ENCODE measurements around the gene EN2. TPM values are rescaled to one million over a fixed set of nuclear protein-coding genes. Genes with fewer than 3 reads are reported as not detected.
"Not testable (repeated sequence)": the region's sequence is repeated elsewhere in the genome, so short reads cannot be mapped to it uniquely, and the experiment has no call there.

Gene EN2
- total RNA-seq, 1 experiment from 2014 or later: 2.2 TPM

DNA sequence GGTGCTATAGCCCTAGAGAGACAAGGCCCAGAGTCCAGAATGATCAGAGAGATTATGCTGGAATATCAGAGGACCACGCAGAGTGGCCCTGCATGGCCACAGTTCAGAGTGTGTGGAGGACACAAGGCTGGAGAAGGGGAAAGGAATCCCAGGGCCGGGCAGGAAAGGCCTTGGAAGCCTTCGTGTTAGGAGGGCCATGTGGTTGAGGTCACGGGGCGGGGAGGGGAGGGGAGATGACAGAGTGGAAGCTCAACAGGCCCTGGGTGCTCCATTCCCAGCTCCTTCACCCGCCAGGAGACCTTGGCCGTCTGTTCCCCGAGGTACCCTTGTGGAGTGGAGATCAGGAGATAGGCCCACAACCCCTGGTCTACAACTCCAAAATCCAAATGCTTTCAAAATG, 13.2 kb upstream of the EN2 start:
- in situ Hi-C loops (cut with HindIII; ENCODE audit: low pct_unique_long_range_greater_than_20kb, low sequenced_read_pairs): no loop called here
- no peak for DNase-seq (ENCODE audit: low read depth, low spot score)

DNA sequence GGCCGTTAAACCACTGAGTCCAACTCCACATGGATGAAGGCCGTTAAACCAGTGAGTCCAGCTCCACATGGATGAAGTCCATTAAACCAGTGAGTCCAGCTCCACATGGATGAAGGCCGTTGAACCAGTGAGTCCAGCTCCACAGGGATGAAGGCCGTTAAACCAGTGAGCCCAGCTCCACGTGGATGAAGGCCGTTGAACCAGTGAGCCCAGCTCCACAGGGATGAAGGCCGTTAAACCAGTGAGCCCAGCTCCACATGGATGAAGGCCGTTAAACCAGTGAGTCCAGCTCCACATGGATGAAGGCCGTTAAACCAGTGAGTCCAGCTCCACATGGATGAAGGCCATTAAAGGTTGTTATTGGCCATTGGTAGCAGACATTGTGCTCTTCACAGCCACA, 12.3 kb upstream of the EN2 start:
- in situ Hi-C loops (cut with HindIII; ENCODE audit: low pct_unique_long_range_greater_than_20kb, low sequenced_read_pairs); DNase-seq (ENCODE audit: low read depth, low spot score): not testable (repeated sequence)

DNA sequence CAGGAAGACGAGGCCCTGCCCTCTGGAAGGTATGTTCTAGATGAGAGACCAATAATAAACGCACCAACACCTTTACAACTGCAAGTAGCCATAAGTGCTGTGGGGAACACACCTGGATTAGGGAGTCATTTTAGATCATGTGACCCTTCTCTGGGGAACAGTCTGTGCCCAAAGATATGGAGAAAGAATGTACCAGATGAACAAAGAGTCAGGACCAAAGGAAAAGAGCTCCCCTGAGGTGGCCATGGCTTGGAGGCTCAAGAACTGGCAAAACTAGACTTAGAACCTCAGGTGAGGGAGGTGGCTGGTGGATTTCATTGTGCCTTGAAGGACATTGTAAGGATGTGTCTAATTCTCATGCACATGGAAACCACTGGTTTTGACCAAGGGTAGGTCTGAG, 10.3 kb upstream of the EN2 start:
- DNase-seq (ENCODE audit: low read depth, low spot score): no peak
- in situ Hi-C loops (cut with HindIII; ENCODE audit: low pct_unique_long_range_greater_than_20kb, low sequenced_read_pairs): no loop called here

DNA sequence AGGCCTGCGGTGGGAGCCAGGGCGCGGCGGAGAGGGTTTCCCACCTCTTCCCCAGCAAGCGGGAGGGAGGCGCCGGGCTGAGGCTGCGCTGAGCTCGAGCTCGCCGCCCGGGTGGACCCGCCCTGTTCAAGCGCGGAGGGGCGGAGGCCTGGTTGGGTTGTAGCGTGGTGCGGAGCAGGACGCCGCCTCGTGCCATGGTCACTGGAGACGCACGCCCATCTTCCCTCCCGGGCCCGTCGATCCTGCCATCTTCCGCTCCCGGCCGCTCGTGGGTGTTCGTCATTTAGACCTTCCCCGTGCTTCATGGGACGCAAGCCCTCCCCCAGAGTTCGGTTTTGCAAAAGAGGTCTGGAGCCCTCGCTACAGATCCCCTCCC, 9.3 kb upstream of the EN2 start:
- in situ Hi-C loops (cut with HindIII; ENCODE audit: low pct_unique_long_range_greater_than_20kb, low sequenced_read_pairs): no loop called here
- DNase-seq (ENCODE audit: low read depth, low spot score): no peak

DNA sequence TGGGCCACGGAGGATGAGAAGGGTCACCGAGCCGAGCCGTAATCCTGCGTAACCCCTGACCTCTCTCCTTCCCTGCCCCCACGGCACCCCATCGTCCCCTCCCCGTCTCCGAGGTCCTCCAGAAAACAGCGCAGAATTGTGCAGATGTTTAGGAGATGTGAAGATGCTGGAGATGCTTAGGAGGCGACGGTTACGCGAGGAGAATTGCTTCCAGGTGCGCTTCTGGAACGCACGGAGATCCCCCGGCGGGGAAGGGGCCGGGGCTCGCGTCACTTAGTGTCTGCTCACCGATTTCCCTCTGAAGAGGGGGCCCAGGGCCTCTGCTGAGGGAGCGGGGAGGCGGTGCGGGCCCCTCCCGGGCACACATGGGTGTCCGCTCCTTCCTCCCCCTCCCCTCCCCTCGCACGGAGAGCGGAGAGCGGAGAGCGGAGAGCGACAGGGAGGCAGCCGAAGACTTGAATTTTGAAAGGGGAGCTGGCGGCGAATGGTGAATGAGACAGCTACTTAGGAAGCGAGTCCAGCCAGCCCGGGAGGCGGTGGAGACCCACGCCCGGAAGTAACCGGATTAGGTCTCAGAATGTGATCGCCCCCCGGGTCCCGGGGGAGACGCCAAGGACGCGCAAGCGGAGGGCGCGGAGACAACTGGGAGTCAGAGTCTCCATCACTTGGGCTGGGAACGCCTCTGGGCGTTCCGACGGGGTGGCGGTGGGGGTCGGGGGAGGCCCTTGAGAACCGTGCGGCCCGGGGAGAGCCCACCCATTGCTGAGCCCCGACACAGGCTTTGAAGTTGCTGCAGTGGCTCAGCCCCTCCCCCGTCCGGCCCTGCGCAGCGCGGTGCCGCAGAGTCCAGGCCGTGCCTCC, 8.7 kb upstream of the EN2 start:
- in situ Hi-C loops (cut with HindIII; ENCODE audit: low pct_unique_long_range_greater_than_20kb, low sequenced_read_pairs): no loop called here
- DNase-seq (ENCODE audit: low read depth, low spot score): no peak

DNA sequence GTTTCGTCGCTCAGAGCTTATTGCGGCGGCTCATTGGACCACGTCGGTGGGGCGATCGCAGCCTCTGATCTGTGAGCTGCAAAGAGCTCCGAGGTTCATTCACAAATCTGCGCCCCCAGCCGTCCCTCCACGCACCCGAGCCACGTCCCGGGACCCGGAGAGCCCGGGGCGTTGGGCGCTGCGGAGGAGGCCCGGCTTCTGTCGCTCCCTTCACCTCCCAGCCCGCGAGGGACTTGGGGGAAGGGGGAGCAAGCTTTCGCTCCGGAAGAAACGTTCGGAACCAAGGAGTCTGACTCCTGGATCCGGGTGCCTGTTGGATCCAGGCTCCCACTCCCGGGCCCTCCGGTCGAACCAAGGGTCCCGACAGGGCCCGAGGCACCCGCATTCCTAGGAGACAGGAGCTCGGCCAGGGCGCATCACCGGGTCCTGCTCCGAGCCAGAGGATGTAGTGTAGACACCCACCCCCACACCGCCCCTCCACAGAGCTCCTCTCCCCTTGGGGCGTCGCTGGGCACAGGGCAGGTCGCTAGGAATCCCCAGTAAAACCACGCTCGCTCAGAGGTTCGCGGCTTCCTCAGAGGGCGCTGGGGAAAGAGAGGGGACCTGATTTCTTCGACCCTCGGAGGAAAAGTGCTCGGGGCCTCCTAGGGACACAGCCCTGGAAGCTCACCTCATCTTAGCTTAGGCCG, 7.9 kb upstream of the EN2 start:
- in situ Hi-C loops (cut with HindIII; ENCODE audit: low pct_unique_long_range_greater_than_20kb, low sequenced_read_pairs): no loop called here
- no peak for DNase-seq (ENCODE audit: low read depth, low spot score)

DNA sequence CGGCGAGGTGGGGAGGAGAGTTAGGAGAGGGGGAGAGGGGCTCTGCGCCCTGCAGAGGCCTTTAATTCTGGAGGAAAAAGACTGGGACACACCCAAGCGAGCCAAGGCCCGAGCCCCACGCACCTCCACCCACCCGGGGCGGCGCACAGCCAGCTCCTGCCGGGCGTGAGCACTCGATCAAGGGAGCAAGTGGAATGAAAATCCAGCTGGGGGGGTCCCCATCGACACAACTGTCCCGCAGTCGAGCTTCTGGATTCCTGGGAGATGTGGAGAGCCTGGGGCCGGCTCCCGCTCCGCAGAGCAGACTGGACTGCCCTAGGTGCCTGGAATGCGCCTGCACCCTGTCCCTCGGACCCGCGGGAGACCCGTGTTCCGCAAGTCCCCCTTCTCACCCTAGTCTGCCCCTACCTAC, 7.4 kb upstream of the EN2 start:
- in situ Hi-C loops (cut with HindIII; ENCODE audit: low pct_unique_long_range_greater_than_20kb, low sequenced_read_pairs): no loop called here

DNA sequence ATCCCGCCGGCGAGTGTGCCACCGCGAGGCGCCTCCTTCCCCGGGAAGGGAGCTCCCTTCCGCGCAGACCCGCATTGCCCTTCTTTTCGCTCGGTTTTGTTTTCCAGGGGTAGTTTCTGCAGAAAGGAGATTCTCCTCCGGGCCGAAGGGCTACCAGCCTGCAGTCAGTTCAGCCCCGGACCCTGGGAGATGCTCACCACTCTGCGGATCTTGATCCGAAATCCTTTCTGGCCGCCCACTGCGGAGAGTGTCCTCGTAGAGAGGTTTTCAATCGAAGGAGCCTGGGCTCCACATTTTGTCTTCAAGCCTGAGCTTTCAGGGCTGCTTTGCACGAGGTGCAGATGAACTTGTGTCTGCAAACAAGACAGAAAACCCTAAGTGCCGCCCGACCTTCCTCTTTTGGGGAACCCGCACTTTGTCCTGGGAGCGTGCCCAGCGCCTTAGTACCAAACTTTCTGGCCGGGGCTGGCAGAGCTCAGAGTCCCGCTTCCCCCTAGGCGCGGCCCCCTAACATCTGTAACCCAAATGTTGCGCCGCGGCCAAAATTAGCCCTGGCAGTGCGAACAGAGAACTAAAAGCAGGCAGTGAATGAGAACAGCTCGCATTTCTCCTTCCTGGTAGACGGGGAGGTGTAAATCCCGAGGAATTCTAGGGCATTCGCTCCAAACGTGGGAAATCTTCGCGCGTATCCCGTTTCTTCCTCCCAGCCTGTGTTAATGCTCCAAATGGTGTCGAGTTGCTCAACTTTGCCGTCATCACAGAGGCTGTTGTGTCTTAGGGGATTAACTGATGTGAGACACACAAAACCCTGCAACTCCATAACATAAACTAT, 6.7 kb upstream of the EN2 start:
- in situ Hi-C loops (cut with HindIII; ENCODE audit: low pct_unique_long_range_greater_than_20kb, low sequenced_read_pairs): no loop called here
- no peak for DNase-seq (ENCODE audit: low read depth, low spot score)

More for the DNA sequence above, 7.4 kb upstream of the EN2 start:
- no peak for DNase-seq (ENCODE audit: low read depth, low spot score)

DNA sequence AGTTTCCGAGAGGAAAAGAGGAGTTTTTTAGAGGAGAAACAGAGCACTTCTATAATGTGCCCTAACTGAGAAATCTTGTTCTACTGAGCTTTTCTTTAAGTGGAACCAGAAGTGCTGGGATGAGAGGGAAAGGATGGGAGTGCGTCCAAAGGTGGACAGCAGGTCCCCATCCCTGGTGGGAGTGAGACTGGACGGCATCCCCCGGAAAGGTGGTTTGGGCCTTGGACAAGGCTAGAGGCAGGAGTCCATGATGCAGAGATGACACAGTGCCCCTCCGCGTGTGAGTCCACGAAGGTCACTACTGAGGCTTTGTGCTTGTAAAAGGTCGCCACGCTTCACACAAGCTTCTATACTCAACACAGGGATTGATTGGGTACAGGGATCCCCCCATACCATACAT, 6.1 kb upstream of the EN2 start:
- in situ Hi-C loops (cut with HindIII; ENCODE audit: low pct_unique_long_range_greater_than_20kb, low sequenced_read_pairs): no loop called here

DNA sequence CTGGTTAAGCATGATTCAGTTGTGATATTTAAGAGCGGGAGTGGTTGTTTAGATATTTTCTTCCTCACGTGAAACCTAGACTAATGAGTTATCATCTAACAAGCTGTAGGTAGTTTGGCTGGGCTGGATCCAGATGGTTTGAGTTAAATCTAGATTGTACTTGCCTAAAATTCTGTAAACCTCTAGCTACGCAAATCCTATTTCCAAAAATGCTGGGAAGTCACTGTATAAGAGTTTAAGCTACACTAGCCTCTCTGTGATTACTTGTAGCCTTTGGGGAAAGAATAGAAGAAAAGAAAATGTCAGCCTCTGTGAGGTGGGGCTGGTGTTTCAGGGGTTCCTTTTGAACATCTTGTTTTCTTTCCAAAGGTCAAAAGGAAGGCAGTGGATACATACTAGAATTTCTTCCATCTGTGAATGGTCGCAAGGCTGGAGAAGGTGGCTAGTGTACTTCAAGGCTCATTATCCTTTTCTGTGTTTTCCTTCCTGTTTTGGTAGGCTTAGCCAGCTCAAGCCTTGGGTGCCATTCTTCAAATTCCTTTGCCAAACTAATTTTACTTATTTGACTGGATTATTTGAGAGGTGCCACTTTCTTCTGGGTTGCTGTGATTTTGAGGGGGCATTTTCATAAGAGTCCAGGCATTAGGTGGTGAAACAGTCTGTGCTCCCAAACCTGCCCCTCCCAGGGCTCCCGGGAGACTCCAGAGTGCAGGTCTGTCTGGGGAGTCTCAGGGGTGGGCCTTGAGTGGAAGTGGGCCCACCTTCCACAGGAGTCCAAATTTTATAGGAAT, 5.2 kb upstream of the EN2 start:
- in situ Hi-C loops (cut with HindIII; ENCODE audit: low pct_unique_long_range_greater_than_20kb, low sequenced_read_pairs): no loop called here
- no peak for DNase-seq (ENCODE audit: low read depth, low spot score)

More for the DNA sequence above, 6.1 kb upstream of the EN2 start:
- no peak for DNase-seq (ENCODE audit: low read depth, low spot score)

DNA sequence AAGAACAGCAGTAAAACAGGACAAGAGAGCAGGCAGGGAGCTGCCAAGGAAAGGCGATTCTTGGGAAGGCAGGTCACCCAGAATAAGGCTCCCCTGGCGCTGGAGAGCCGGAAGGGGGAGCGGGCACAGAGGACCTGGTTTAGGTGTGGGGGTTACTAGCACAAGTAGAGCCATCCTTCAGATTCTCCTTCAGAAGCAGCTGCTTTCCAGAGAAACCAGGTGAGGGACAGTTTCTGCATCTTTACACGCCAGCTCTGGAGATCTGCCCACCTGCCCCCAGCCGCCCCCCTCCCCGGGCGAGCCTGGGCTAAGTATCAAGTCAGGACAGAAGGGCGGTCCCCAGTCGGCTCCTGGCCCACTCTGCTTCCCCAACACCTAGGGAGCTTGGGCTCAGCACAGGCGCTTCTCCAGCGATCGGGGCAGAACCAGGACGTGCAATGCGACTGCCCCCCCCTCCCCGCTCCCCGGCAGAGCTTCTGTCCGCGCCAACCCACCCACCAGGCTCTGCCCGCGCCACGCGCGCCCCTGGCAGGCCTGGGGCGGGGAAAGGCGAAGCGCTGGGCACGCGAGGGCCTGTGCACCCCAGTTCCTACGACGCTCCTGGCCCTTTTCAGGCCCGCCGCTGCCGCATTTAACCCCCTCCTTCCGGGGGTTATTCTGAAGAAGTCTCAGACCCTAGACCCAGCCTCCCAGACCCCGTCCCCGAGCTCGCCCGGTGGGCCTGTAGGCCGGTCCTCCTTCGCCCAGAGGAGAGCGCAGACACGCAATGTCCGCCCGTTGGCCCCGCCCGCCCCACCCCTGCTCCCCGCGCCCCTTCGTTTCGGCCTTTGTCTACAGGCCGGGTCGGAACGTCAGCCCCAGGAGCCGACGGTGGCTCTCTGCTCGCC, 4.4 kb upstream of the EN2 start:
- in situ Hi-C loops (cut with HindIII; ENCODE audit: low pct_unique_long_range_greater_than_20kb, low sequenced_read_pairs): no loop called here
- DNase-seq (ENCODE audit: low read depth, low spot score): no peak

DNA sequence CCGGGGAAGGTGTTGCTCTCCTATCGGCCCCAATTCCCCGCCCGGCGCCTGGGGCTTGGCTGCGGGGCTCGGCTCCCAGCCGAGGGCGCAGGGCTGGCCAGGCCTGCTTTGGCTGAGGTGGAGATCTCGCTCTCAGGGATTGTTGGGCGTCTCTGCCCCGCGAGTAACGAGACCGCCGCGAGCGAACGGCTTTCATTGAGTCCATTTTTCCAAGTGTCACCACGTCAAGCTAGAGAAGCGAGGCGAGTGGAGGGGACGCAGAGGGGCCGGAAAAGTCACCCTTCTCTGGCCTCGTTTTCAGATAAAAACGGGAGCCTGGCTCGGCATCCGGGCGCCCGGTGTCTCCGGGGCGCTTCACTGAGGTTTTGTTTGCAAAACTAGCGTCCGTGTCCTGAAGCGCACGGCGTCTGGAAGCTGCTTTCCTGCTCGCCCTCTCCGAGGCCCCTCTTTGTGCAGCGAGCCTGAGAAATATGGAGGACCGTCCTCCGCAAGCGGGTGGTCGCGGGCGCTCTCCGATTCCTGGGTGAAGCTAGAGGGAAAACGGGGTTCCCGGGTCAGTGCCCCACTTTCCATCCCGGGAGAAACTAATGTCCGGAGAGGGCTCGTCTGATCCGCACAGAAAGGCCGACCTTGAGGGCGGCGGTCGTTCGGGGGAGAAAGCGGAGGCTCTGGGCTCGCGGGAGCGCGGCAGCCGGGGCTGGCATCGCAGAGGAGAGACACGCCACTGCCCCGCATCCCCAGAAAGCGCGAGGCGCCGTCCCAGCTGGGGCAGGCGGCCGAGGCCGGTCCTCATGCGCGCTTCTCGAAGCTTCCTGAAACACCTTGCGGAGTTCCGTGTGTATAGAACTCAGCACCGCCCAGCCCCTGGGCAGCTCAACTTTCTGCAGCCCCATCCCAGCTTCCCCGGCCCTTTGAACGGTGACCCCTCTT, 3.5 kb upstream of the EN2 start:
- no peak for DNase-seq (ENCODE audit: low read depth, low spot score)
- in situ Hi-C loops (cut with HindIII; ENCODE audit: low pct_unique_long_range_greater_than_20kb, low sequenced_read_pairs): no loop called here

DNA sequence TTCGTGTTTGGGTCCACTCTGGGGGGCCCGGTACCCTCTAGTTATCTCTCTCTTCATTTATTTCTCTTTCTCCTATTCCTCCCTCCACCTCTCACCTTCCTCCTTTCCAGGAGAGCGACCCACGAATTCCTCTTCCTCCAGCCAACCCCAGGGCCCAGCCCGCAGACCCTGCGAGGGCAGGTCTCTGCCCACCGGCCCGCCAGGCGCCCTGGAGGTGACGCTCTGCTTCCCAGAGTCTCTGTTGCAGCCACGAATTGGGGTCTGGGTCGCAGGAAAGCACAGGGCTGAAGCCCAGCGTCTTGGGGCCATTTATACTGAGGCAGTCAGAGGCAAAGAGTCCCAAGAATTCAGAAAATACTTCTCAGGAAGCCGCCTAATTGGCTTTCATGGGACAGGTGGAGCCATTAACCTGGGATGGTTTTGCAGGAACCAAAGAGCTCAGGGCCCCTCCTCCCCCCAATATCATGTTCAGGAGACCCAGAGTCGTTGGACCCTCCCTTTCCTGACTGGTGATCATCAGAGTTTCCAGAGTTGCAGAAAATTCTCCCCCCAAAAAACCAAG, 2.7 kb upstream of the EN2 start:
- in situ Hi-C loops (cut with HindIII; ENCODE audit: low pct_unique_long_range_greater_than_20kb, low sequenced_read_pairs): no loop called here
- DNase-seq (ENCODE audit: low read depth, low spot score): no peak

DNA sequence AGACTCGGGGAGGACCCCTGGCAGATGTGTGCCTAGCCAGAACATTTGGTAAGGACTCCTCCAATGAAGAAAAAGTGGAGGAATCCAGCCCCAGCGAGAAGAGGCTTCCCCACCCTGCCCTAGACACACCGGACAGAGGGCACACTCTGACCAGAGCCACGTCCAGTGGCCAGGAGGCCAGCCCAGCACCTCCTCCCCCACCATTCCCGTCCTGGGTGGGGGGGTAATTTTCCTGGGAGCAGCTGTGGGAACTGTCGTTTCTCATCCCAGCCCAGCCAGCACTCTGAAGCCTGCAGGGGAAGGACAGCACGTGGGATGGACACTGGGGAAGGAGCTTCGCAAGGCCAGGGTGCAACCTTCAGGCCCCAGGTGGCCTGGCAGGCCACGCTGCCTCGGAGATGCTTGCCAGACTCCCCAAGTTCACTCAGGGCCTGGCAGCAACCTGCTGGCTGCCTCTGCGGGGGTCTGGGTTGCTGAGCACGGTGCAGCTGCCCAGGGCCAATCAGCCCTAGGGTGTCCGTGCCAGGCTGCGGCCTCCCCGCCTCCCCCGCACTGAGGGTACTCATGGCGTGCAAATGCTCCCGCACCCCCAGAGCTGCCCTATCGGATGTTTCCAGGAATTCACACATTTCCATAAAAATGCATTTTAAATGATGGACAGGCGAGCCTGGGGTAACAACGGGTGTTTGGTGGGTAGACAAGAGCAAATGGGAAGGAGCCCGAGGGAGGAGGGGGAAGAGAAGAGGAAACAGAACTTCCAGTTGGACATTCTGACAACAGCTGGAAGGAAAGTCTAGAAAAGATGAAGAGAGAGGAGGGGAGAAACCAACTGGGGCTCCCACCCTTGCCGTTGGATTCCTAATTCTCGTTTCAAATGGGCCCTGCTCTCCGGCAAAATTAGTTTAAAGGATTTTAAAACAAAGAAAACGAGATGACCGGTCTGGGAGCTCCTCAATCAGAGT, 1.9 kb upstream of the EN2 start:
- in situ Hi-C loops (cut with HindIII; ENCODE audit: low pct_unique_long_range_greater_than_20kb, low sequenced_read_pairs): no loop called here
- no peak for DNase-seq (ENCODE audit: low read depth, low spot score)

All from SK-MEL-5 (cell line).